ENCODE measurements around the gene CWH43.
"Not testable (repeated sequence)": the region's sequence is repeated elsewhere in the genome, so short reads cannot be mapped to it uniquely, and the experiment has no call there.

The CWH43 gene

DNA sequence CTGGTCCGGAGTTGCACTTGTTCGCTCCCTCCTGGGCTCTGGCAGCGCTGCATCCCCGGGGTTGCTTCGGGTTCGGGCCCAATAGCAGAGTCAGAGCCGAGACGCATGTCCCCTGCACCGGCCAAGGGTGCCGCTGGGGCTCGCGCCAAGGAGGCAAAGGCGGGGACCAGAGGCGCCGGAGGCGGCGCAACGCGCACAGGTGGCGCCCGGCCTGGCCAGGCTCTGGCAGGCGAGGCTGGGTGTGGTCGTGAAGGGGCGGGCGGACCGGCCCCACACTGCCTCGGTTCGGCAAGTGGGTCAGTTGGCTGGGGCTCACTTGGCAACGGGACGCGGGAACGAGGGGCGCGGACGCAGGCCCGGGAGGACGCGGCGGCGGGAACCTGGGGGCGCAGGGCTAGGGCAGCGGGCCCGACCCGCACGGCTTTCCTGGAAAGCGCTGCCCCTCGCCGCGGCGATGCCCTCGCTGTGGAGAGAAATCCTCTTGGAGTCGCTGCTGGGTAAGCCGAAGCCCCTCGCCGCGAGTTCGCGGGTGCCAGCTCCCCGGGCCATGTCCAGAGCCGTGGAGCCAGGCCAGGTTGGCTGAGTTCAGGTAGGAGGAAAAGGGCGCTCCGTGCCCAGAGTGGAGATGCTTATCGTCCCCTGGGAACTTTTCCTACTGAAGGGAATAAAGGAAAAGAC is at the start of gene CWH43:
Gene CWH43 (plus strand): TSS at position 300 of the 678 bp plus-strand sequence. CDS start 155 bp downstream, at position 455.
- no peak for DNase-seq (ENCODE audit: low spot score)

DNA sequence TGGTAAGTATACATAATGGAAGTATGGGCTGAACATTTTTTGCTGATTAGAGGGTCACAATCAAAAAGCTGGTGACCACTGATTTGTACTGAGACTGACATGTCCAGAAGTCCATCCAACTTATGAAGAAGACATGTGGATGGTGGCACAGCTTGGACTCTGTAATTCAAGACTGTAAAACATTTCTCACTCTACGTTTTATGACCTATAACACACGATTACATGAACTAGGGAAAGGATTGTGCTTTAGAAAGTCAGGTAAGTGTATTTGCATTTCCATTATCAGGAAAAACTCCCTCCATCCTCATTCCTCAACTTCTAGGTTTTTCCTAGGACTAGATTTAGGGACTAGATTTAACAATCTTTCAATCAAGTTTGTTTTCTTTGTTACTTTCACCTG is 49.0 kb upstream of the CWH43 start:
- no peak for DNase-seq (ENCODE audit: low spot score)

DNA sequence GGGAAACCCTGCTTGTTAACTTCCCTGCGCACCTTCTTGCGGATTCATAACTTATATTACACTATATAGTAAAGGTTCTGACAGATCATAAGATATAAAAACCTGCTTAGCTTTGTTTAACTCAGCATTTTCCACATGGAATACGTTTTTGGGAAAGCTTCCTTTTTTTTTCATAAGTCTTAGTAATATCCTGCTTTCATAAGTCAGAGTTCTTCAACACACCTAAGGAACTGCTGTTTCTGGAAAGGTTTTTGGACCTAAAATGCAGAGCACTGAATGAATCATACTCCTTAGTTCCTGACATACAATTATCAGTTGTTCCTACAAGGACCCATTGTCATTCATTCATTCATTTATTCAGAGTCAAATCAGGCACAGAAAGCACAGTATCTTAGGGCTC is 47.2 kb upstream of the CWH43 start:
- no peak for DNase-seq (ENCODE audit: low spot score)

DNA sequence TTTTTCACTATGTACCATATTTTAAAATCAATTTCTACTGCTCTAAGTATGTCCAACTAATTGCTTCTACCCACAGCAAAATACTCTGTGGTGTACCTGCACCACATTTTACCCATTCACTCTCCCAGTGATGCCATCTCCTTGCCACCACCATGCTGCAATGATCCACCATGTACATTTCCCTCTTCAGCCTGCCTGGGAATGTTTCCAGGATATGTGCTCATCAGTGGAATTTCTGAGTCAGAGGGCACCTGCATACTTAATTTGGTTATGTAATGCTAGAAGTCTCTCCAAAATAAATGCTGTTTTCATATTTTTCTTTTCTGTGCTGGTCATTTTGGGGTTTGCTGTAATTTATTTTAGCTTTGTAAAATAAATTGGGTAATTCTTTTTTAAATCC is 46.3 kb upstream of the CWH43 start:
- DNase-seq (ENCODE audit: low spot score) = no peak

DNA sequence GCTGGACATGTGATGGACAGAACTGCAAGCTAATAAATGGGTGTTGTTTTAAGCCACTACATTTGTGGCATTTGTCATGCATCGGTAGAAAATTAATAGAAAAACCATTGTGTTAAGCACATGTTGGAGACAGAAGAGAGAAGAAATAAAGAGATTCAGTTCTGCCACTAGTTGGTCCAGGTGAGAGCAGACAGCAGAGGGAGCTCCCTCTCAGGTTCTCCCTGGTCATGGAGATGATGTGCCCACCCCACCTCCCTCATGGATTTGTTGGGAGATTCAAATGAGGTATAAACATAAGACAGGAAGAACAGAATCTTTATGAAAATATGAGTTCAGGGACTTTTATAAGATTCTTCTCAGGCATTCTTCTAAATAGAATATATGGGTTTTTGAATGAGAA is 42.7 kb upstream of the CWH43 start:
- DNase-seq (ENCODE audit: low spot score) = no peak

DNA sequence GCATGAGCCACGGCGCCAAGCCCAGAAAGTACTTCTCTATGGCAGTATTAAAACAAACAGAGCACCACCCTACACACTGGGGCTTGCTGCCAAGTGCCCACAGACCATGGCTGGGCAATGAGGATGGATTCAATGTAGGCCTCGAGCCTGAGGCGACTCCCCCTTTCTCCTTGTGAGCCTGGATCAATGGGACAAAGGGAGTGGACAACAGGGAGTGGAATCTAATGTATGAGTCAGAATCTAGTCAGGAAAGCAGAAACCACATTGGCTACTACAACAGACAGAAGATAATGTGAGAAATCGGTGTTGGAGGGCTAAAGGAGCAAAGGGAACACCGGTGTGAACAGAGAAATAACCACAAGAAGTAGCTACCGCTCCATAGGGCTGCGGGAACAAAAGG is 41.8 kb upstream of the CWH43 start:
- DNase-seq (ENCODE audit: low spot score) = no peak

DNA sequence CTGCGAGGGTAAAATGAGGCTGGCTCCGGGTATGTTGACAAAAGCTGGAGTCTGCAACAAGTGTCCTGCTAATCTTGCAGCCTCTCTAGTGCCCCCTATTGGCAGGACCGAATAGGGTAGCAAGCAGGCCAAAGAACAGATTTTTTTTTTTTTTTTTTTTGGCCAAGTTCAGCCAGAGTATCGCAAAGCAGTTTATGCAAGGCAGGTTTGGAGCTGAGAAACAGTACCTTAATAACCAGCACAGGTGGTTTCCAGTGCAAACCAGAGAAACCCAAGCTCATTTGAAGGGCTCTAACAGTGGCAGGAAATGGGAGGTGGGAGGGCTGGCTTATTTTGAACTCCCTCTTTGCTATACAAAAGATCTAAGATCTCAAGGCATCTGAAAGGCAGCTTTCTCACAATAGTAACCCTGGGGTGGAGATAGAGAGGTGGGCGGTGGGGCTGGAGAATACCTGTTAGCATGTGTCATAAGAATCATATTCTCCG is 41.3 kb upstream of the CWH43 start:
- peak; percentile 54 for DNase-seq (ENCODE audit: low spot score)

DNA sequence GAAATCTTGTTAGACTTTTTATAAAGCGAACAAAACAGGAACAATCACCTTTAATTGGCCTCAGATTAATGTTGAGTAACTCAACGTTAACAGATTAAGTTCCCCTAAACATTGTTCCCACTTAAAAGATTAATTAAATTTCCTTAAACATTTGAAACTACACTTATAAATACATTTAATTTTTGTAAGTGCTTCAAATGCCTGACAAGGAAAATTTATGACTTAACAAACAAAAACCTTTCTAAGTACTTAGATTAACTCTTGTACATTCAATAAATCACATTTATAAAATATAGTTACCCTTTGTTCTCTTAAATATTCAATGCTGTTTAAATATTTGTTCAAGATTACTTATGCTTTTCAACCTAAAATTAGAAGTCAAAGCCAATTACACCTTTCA is 40.1 kb upstream of the CWH43 start:
- no peak for DNase-seq (ENCODE audit: low spot score)

DNA sequence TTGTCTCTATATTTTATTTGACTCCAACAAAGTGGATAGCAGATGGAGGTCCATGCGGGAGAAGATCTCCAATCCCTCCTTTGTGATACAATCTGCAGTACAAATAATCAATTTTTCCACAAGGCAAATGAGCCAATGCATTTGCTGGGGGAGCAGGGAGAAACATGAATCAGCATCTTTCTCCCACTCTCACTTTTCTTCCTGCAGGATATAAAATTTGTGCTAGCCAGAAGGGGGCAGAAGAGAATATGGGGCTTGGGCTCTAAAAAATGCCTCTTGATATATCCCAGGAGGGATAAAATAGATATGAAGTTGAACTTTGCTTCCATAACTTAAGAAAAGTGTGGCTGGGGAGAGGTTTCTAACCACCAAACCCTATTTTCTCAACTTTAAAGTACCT is 38.3 kb upstream of the CWH43 start:
- DNase-seq (ENCODE audit: low spot score) = no peak

DNA sequence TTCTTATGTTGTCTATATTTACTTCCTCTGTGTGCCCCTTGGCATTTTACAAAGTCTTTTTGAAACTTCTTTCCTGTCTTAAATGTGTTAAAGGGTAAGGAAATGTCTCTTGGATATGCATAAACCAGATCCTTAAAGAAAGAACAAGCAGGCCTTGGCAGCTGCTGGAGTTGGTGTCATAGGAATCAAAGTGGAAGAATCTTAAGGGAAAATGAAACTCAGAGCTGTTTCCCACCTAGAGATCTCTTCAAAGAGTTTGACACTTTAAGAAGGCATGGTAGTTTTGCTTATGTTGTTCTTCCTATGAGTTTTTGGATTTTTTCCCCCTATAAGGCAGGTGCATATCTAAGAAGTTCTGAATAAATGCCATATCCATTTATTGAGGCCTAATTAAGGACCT is 37.0 kb upstream of the CWH43 start:
- no peak for DNase-seq (ENCODE audit: low spot score)

DNA sequence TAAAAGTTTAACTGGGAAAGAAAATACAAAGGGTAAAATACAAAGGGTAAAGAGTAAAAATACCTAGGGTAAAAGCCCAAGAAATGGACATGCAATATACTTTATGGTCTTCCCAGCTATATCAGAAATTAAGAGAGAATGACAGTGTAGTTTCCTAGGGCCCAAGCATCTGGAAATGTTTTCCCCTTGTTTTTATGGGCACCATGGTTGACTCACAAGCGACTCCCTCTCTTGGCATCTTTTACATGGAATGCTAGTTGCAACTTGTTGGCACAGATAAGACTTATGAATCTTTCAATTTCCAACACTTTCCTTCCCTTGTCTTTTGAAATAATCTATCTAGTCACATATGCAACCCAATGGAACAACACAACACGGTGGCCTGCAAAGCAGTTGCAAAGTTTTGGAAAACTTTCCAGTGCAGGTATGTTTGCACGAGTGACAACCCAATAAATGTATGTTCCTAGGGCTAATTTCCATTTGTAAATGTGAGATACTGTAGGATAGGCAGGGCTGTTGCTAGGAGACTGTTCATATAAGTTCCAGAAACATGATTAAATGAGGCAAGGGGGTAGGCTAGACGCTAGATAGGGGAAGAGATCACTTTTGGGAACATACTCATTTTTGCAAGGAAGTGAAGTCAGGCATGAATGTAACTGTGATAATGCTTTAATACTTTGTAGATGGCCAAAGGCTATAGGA is 36.4 kb upstream of the CWH43 start:
- no peak for DNase-seq (ENCODE audit: low spot score)

DNA sequence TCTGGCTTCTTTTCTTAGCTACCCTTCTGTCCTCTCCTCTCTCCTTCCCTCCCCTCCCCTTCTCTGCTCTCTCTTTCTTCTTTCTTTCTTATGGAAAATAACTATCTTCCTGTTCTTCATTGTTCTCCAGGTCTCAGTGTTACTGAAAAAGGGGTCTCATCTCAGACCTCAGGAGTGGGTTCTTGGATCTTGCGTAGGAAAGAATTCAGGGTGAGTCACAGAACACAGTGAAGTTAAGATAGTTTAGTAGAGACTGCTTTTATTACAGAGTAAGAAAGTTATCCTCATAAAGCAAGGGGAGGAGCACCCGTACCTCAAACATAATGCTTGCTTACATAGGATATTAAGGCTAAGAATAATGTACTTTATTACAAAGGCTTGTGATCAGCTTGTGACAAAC is 31.8 kb upstream of the CWH43 start:
- no peak for DNase-seq (ENCODE audit: low spot score)

DNA sequence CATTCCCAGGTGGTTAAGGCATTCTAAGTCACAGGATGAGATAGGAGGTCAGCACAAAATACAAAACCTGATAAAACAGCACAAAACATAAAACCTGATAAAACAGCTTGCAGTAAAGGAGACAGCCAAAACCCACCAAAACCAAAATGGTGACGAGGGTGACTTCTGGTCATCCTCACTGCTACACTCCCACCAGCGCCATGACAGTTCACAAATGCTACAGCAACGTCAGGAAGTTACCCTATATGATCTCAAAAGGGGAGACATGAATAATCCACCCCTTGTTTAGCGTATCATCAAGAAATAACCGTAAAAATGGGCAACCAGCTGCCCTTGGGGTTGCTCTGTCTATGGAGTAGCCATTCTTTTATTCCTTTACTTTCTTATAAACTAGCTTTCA is 28.7 kb upstream of the CWH43 start:
- not testable (repeated sequence) for DNase-seq (ENCODE audit: low spot score)

DNA sequence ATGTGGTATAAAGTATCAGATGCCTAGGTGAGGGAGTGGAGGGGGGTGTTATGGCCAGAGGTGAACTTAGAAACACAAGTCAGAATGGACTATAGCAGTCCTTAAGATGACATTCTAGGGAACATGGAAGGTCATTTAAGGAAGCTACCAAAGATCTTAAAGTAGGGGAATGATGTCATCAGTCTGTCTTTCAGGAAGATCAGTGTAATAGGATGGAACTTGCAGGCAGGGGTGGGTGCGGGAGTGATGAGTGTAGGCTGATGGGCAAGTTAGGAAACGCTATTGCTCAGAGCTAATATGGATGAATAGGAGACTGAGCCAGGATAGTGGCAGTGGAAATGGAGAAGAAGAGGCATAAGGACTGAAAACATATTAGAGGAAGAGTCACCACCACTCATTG is 27.5 kb upstream of the CWH43 start:
- no peak for DNase-seq (ENCODE audit: low spot score)

DNA sequence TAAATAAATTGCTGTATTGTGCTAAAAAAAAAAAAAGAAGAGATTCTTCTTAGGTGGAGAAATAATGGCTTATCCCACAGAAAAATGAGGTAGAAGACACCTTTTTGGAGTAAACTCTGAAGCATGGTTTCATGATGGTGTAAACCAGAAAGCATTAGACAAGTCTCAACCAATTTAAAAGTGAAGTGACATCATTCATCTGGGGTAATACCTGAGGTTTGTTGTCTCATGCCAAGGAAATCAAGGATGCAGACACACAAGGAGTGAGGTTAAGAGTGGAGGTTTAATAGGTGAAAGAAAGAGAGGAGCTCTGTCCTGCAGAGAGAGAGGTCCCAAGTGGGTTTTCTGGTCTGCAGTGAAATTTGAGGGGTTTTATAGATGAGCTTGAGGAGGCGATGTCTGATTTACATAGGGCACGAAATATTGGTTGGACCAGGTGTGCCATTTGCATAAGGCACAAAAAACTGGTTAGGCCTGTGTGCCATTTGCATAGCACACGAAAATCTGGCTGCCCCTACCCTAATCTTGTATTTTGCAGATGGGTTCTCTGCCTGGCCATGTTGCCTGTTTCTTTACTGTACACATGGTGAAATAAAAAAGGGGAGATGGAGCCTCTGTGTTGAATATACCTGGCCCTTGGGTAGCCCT is 25.0 kb upstream of the CWH43 start:
- no peak for DNase-seq (ENCODE audit: low spot score)

DNA sequence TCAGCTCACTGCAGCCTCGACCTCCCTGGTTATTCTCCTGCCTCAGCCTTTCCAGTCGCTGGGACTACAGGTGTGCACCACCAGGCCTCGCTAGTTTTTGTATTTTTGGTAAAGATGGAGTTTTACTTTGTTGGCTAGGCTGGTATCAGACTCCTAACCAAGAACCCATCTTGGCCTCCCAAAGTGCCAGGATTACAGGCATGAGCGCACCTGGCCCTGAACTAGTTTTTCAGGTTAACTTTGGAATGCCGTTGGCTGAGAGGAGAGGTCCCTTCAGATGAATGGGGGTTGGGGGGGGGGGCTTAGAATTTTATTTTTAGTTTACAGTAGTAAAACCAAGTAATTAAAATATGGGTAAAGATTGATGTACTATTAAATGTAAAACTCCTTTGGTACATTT is 23.4 kb upstream of the CWH43 start:
- DNase-seq (ENCODE audit: low spot score) = no peak

DNA sequence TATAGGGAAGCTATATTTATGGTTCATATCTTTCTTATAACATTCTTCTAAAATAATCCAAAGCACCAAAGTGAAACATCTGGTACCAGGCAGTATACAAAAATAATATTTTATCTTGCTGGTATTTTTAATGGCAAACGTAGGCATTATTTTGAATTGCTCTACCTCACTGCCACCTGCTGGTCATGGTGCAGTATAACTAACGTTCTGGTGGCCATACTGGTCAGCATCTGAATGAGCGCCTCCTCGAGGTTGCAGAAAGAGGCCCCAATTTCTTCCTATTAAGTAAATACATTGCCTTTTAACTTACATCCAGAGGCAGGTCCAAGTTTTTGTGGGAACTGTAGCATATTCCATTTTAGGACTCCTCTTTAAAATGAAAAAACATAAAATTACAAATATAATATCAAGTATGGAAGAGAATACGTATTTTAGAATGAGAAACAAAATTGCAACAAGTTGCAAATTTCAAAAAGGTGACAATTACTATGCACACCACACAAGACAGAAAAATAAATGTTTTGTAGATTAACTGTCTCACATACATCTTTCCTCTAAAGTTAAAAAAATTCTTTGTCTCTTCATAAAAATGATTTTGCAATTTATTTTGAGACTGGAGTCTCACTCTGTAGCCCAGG is 22.9 kb upstream of the CWH43 start:
- DNase-seq (ENCODE audit: low spot score) = peak; percentile 79

DNA sequence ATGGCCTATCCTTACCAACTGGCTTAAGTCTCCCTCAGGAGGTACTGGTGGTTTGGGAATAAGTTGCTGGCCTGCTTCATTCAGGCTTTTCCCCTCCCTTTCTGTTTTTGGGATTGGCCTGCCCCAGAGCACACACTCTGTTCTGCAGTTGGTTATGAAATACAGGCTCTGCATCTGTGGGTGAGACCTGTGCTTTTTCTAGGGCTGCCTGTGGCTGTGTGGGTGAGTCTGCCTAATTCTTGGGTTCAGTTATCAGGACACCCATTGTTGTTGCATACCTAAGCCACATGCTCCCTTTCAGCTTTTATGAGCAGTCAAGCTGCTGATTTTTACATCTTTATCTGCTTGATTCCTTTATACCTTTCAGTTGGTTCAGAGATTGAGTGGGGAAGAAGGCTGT is 19.0 kb upstream of the CWH43 start:
- DNase-seq (ENCODE audit: low spot score) = no peak

DNA sequence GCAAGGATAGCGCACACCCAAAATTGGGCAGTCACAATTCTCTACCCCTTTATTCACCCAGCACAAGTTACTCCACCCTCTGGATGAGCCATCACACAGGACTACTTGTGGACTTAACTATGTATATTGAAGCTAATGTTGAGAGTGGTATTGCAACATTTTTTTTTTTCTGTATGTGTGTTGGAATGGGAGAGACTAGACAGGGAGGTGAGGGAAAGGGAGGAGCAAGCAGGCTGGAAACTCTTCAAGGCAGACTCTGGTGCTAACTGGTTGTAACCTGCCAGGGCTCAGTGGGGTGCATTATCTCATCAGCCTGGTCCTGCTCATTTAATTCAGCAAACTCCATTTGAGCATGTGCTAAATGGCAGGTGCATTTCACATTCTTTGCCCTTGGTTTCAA is 18.4 kb upstream of the CWH43 start:
- no peak for DNase-seq (ENCODE audit: low spot score)

DNA sequence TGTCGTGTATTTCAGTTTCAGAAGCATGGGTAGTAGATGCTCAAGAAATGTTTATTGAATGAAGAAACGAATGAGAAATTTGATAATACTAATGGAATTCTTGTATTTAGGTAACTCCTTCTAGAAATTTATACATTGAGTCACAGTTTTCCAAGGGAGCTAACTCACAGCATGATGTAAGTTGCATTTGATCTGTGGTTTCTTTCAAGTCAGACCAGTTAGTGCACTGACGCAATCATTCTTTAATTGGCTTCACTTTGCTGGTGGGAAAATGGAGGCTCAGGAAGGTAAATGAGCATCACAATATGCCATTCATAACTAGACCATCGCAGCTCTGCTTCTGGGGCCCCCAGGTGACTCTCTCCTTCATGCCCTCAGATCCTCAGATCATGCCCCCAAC is 17.3 kb upstream of the CWH43 start:
- no peak for DNase-seq (ENCODE audit: low spot score)

DNA sequence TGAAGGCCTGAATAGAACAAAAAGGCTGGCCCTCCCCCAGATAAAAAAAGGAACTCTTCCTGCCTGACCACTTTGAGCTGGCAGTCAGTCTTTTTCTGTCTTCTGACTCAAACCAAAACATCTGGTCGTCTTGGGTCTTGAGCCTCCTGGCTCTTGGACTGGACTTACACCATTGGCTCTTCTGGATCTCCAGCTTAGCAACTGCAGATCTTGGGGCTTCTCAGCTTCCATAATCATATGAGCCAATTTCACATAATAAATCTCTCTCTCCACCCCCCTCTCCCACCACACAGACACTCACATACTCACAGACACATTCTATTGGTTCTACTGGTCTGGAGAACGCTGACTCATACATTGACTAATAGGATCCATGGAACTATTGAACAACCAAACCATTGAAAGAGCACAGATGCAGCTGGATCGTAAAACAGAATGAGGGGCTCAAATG is 15.6 kb upstream of the CWH43 start:
- DNase-seq (ENCODE audit: low spot score) = no peak

DNA sequence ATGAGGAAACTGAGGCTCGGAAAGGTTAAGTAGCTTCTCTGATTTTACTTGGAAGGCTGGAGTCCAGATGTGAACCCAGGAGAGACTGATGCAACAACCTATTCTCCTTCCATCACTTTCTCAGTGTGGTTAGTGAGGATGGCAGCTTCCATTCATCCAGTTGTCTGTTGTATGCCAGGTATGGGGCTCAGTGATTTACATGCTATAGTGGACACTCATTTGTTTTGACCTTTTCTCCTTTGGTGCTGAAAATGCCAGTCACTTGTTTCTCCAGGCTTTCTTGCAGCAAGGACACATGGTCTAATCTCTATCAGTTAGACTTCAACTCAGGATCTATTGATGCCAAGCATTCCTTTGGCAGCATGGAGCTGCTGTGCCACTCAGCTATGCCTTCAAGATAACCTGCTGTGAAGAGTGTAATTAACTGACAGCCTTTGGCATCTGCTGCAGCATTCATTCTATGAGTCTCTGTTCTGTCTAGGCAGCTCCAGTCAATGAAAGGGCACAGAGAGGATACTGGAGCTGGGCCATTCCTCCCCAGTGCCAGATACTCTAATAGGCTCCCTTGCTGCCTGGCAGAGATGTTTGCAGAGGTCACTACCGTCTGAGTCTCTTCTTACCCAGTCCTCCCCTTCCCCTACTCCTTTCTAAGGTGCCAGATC is 11.0 kb upstream of the CWH43 start:
- no peak for DNase-seq (ENCODE audit: low spot score)

Measured in hematopoietic multipotent progenitor cell treated with erythropoietin and hydrocortisone succinate and interleukin-3 and kit ligand, for 17 days (in vitro differentiated cells).